Tongue (tissue), 1 donor: ENCODE data around the gene CEP63. TPM values are rescaled to one million over a fixed set of nuclear protein-coding genes. Genes with fewer than 3 reads are reported as not detected.

ENCODE experiments used
- total RNA-seq: library from RNA; depleted of rRNA; stranded (reverse); fragments of >200 nt; gene quantifications from one replicate; pipeline ENCODE4 v1.2.3, GENCODE V29; 2014

CEP63 gene
- total RNA-seq, 1 donor from 2014 or later = 28.9 TPM

Other genes starting within 250 kb of the CEP63 start
- gene RYK, start 235.2 kb upstream of the CEP63 start, total RNA-seq = 111 TPM
- gene AMOTL2, start 111.6 kb upstream of the CEP63 start, total RNA-seq = 77.2 TPM
- gene ANAPC13, start 72 bp upstream of the CEP63 start, total RNA-seq = 51.4 TPM
- gene KY, start 165.0 kb downstream of the CEP63 start, total RNA-seq = 222 TPM